Mesothelial cell of epicardium (in vitro differentiated cells): Measurements from ENCODE around the gene KLC3. TPM values are rescaled to one million over a fixed set of nuclear protein-coding genes. Genes with fewer than 3 reads are reported as not detected.

ENCODE experiments used
- DNase-seq, 2 experiments: peaks; one replicate each; pipeline ENCODE4 v3.0.0; 2021; ENCODE audit warnings: low spot score in 2 of 2; ENCODE audit not compliant: unreplicated experiment in 2 of 2
- H3K27ac Mint-ChIP-seq: 2 replicates; pipeline ENCODE4 v1.8.0; 2021; ENCODE audit warnings: mixed read lengths
- H3K27me3 Mint-ChIP-seq: 2 replicates; pipeline ENCODE4 v1.8.0; 2021; ENCODE audit warnings: low read depth, mixed read lengths
- H3K36me3 Mint-ChIP-seq: 2 replicates; pipeline ENCODE4 v1.8.0; 2021; ENCODE audit warnings: mixed read lengths
- H3K4me1 Mint-ChIP-seq: 2 replicates; pipeline ENCODE4 v1.8.0; 2021; ENCODE audit warnings: mixed read lengths
- H3K4me3 Mint-ChIP-seq: 2 replicates; pipeline ENCODE4 v1.8.0; 2021; ENCODE audit warnings: mild to moderate bottlenecking, moderate library complexity, mixed read lengths
- H3K9me3 Mint-ChIP-seq: 2 replicates; pipeline ENCODE4 v1.8.0; 2021; ENCODE audit warnings: mixed read lengths
- CTCF ChIP-seq: fragments of 200-600 bp; sonication (generic); IDR thresholded peaks from one replicate; pipeline ENCODE4 v1.5.0; 2021; ENCODE audit warnings: antibody characterized with exemption; ENCODE audit not compliant: unreplicated experiment
- total RNA-seq: library from RNA; stranded (reverse); gene quantifications from 3 replicates; pipeline ENCODE4 v1.2.1, GENCODE V29; 2021

Gene KLC3
- total RNA-seq, 1 donor from 2014 or later, result 6.9 TPM

DNA sequence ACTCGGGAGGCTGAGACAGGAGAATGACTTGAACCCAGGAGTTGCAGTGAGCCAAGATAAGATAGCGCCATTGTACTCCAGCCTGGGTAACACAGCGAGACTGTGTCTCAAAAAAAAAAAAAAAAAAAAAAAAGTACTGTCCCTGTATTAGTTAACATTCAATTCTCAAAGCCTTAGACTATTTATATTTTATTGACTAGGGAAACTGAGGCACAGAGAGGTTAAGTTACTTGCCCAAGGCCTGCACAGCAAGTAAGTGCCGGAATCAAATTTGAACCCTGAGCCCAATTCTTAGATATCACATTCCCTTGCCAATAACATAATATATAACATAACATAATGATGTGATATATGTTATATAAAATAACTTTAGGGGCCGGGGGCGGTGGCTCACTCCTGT, 921 bp upstream of the KLC3 start:
- no peak for TF ChIP-seq CTCF
- H3K4me3 Mint-ChIP-seq, result no peak overlapping the region
- no peaks in the 10 kb centered on the region for H3K9me3 Mint-ChIP-seq
- peaks cover 9% of the 10 kb centered on the region for H3K27me3 Mint-ChIP-seq
- no peak for DNase-seq
- H3K27ac Mint-ChIP-seq, result no peak overlapping the region
- peaks cover 2% of the 10 kb centered on the region for H3K4me1 Mint-ChIP-seq
- no peaks in the 10 kb centered on the region for H3K36me3 Mint-ChIP-seq

DNA sequence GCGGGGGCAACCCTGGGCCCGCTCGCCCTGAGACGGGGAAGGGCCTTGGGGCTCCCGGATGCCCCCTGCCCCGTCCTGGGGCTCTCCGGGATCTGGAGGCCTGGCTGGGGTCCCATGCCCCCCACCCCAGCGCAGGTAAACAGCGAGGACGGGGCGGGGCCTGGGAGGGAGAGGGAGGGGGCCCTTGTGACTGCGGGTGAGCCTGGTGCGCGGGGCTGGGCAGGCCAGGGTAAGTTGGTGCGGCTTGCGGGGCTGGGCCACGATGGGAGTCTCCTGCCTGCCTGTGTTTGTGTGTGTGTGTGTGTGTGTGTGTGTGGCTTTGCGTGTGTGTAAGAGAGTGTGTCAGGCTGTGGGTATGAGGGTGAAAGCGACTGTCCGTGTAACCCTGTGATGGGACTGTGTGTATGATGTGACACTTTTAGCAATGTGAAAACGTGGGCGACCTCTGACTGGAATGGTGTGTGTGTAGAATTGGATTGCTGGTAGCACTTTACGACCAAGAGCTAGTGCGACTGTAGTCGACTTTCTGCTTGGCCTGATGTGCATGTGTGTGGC, 426 bp downstream of the KLC3 start:
- no peaks in the 10 kb centered on the region for H3K36me3 Mint-ChIP-seq
- peaks cover 16% of the 10 kb centered on the region for H3K27me3 Mint-ChIP-seq
- H3K4me1 Mint-ChIP-seq, result peaks cover 5% of the 10 kb centered on the region
- no peak overlapping the region for H3K4me3 Mint-ChIP-seq
- no peak for DNase-seq
- TF ChIP-seq CTCF, result no peak
- H3K9me3 Mint-ChIP-seq, result no peaks in the 10 kb centered on the region
- no peak overlapping the region for H3K27ac Mint-ChIP-seq

- H3K4me1 Mint-ChIP-seq, result peaks cover 5% of the 10 kb centered on the region
- no peak for DNase-seq
- H3K36me3 Mint-ChIP-seq, result no peaks in the 10 kb centered on the region
- no peak overlapping the region for H3K27ac Mint-ChIP-seq
- H3K9me3 Mint-ChIP-seq, result no peaks in the 10 kb centered on the region
- H3K27me3 Mint-ChIP-seq, result peaks cover 26% of the 10 kb centered on the region
- TF ChIP-seq CTCF, result no peak
- no peak overlapping the region for H3K4me3 Mint-ChIP-seq
These were observed 2.4 kb downstream of the KLC3 start for GRCh38 chr19:45342911-45343310.

GRCh38 chr19:45344621-45345505, 4.3 kb downstream of the KLC3 start:
- H3K4me1 Mint-ChIP-seq, result peaks cover 5% of the 10 kb centered on the region
- no peak overlapping the region for H3K27ac Mint-ChIP-seq
- no peak overlapping the region for H3K4me3 Mint-ChIP-seq
- H3K9me3 Mint-ChIP-seq, result no peaks in the 10 kb centered on the region
- H3K27me3 Mint-ChIP-seq, result peaks cover 26% of the 10 kb centered on the region
- peaks cover 6% of the 10 kb centered on the region for H3K36me3 Mint-ChIP-seq
- no peak for DNase-seq
- no peak for TF ChIP-seq CTCF

DNA sequence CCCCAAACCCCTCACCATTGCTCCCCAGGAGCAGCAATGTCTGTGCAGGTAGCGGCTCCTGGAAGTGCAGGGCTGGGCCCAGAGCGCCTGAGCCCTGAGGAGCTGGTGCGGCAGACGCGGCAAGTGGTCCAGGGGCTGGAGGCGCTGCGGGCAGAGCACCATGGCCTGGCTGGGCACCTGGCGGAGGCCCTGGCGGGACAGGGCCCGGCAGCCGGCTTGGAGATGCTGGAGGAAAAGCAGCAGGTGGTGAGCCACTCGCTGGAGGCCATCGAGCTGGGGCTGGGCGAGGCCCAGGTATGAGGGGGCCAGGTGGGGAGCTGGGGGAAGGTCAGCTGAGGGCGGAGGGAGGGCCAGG, 4.9 kb downstream of the KLC3 start:
- Mint-ChIP-seq H3K4me1 (peaks cover 3% of the 10 kb centered on the region), H3K27ac (no peak overlapping the region)

More for the DNA sequence above, 4.9 kb downstream of the KLC3 start:
- no peak for TF ChIP-seq CTCF
- Mint-ChIP-seq H3K9me3 (no peaks in the 10 kb centered on the region), H3K27me3 (peaks cover 20% of the 10 kb centered on the region), H3K4me3 (no peak overlapping the region), H3K36me3 (peaks cover 8% of the 10 kb centered on the region)
- DNase-seq, result no peak
